Islet of Langerhans (tissue), 1 donor: ENCODE data around the gene MAN1B1.
A peak's percentile ranks its signal among the peaks of the same experiment; 100 is the strongest.

Experiments
- FAIRE-seq: peaks from one replicate; lab custom pipeline; 2011; peaks lifted over from hg19 to GRCh38; lab: Jason Lieb, UNC

Gene MAN1B1

DNA sequence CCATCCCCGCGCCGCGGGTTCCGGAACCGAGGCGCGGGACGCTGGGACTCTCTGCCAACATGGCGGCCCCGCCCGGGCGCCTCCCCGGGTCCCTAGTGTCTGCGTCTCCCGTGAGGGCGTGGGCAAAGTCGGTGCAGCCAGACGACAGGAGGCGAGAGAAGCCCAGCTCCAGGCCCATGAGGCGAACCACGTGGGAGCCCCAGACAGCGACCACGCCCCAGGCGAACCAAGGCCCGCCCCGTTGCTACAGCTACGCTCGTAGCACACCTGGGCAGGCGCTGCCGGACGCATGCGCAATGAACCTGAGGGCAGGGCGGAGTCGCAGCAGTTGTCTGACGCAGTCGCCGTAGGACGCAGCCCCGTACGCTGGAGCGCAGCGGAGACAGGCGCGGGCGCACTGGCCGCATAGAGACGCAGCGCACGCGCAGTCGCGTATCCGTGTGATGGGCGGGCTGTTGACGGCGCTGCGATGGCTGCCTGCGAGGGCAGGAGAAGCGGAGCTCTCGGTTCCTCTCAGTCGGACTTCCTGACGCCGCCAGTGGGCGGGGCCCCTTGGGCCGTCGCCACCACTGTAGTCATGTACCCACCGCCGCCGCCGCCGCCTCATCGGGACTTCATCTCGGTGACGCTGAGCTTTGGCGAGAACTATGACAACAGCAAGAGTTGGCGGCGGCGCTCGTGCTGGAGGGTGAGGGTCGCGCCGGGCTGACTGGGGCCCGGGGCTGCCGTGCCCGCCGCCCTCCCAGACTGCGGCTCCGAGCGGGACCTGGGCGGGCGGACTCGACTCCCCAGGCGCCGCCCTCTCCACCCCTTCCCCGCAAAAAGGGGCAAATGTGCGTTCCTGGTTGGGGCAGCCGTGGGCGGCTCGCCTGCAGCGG lies at the start of gene MAN1B1:
Gene MAN1B1, plus strand, starts transcription at position 455 of the 878 bp plus-strand sequence. Its CDS starts 15 bp downstream, at position 470.
- FAIRE-seq: peak; percentile 30

DNA sequence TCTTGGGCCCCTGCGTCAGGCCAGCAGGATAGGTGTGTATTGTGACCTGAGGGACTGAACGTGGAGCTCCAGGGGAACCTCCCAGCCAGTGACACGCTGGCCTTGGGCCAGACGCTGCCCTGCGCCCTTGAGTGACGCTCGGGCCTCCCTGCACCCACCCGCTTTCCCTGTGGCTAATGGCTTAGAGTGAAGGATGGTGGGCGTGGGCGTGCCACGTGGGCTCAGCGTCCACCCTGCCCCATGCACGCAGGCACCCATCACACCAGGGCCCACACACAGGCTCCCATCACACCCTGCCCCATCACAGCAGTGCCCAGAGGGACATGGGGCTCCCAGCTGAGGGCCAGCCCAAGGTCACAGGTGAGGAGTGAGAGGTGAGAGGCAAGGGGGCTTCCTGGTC lies 49.8 kb upstream of the MAN1B1 start:
- no peak for FAIRE-seq

DNA sequence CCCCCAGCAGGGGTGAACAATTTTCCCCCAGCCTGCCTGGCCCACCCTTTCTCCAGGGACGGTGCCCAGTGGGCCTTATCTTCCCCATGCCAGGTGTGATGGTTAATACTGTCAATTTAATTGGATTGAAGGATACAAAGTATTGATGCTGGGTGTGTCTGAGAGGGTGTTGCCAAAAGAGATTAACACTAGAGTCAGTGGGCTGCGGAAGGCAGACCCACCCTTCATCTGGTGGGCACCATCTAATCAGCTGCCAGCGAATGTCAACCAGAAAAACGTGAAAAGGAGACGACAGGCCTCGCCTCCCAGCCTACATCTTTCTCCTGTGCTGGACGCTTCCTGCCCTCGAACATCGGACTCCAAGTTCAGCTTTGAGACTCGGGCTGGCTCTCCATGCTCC lies 49.3 kb upstream of the MAN1B1 start:
- no peak for FAIRE-seq

DNA sequence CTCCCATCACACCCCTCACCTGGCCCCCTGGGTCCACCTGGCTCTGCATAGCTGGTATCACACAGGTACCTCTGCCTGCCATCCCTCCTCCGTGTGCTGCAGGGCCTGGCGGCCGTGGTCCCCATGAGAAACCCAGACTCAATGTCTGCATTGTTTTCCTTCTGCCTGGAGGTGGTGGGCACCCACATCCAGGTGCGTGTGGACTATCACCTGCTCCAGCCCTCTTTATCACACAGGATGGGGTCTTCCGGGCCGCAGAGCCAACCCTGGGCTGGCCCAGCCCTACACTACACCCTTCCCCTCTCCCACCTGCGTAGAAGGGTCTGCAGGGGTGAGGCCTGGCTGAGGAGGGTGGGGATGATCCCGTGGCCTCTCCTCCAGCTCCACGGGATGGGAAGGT lies 47.9 kb upstream of the MAN1B1 start:
- FAIRE-seq: no peak

DNA sequence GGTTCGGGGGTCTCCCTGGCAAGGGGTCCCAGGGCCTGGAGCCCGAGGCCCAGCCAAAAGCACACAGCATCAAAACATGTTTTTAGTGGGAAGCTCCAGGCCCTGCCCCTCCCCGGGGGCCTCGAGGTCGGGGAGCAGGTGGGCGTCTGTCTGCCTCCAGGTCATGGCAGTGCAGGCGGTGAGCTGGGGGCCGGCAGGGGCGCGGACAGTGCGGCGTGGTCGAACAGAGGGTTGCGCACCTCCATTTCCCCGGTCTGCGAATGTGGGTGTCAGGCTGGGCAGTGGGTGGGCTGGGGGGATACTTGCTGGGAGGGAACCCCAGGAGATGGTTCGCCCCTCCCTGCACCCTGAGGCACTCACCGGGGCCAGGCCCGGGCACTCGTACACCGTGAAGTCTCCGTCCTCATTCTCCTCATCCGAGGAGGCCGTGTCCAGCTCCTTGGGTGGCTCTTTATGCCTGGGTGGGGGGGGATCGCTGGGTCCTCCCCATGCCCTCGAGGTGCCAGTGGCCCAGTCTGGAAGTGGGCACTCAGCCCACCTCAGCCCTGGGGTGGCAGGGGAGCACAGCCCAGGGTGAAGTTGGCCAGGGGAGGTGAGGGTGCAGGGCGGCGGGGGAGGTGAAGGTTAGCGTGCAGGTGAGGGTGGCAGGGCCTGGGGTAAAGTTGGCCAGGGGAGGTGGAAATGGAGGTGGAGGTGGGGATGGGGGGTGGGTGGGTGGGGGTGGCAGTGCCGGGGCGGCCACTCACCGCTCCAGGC lies 47.0 kb upstream of the MAN1B1 start:
- no peak for FAIRE-seq

DNA sequence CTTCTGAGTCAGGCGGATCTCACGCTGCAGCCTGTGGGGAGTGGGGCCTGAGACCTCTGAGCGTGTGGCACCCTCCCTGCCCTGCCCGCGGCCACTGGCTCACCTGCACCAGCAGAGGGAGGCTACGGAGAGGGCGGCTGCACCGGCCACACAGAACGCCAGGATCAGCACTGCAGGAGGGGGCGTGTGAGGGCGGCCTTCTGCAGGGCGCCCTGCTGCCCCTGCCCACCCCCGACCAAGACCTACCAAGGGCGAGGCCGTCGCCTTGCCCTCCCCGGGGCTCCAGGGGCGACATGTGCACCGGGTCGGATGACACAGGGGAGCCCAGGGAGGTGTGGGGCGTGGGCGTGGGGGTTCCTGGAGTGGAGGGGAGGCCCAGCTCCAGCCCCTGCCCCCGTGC lies 46.2 kb upstream of the MAN1B1 start:
- FAIRE-seq: no peak

- FAIRE-seq: no peak
These were observed 45.7 kb upstream of the MAN1B1 start for GRCh38 chr9:137041124-137041523.

DNA sequence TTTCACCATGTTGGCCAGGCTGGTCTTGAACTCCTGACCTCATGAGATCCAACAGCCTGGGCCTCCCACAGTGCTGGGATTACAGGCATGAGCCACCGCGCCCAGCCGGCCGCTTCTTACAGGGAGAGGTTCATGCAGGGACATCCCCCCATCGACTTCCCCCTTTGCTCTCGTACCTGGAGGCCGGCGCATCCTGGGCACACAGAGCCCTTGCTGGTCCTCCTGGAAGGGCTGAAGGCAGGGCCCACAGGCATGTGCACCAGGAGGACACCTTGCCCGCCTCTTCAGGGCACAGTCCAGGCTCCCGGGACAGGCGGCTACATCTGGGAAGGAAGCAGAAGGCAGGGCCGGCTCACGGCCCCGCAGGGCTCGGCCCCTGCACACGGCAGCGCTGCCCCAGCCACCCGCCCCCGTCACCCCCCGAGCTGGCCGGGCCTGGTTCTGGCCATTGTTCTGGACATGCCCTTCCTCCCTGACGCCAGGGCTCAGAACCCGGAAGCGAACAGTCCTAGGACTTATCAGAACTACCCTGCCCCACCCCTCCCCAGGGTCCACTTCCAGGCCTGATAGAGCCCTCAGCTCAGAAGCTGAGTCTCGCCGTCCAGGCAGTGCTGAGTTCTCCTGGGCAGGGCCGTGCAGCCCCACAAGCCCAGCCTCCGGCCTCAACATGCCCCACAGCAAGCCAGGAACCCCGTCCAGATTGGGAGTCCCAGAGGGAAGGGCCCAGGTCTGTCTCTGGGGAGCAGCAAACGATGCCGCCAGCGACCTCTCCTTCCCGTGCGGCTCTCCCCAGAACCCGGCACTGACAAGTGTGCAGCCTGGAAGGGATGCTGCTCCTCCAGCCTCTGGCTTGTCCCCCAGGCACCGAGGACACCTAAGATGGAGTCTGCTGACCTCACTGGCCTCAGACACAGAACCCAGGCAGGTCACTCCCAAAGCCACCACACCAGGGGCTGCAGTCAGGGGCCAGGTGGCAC lies 43.7 kb upstream of the MAN1B1 start:
- FAIRE-seq: no peak

DNA sequence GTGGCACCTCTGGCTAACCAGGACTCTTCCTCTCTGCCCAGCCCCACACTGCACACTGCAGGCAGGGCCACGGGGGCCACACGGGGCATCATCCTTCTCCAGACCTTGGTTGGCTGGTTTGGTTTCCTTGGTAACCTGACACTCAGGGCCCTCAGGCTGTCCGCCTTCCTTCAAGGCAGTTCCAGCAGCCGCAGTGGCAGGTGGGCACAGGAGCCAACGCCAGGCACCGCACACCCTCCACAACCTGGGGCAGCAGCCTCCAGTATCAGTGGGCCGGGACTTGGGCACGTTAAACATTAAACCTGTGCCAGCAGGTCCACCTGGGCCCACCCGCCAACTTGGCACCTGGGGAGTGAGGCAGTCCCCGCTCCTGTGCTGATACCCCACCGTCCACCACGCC lies 42.7 kb upstream of the MAN1B1 start:
- FAIRE-seq: no peak

DNA sequence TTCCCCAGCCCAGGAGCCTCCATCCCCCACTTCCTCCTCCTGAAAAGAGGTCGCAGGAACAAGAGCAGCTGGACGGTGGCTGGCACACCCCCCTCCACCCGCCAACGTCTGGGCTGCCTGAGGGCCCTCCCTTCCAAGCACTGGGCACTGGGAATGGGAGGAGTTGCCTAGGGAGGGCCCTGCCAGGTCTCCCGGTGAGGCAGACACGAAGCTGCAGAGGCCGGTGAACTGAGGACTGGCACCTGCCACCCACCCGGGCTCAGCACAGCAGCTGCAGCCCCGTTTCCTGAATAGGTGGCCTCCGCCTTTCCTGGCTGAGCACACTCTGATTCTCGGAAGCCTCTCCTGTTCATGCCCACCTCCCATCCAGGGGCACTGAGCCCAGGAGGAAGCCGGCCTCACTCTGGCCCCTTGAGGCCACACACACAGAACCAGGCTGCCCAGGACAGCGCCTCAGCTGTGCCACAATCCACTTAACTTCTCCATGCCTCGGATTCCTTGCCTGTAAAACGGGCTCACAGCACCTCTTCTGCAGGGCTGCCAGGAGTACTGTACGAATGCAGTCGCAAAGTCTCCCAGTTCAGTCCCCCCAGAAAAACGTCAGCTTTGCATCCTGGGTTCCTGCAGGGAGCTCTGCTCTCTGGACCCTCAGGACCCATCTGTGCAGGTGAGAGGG lies 42.1 kb upstream of the MAN1B1 start:
- FAIRE-seq: no peak

- no peak for FAIRE-seq
These were observed 41.3 kb upstream of the MAN1B1 start for GRCh38 chr9:137045294-137046087.

GRCh38 chr9:137046088-137046787 lies 40.5 kb upstream of the MAN1B1 start, which contains the start of gene NPDC1:
TSS of gene NPDC1 (minus strand) at chr9:137046177. CDS start at chr9:137045989, 188 bp downstream.
- FAIRE-seq: no peak

- FAIRE-seq: no peak
These were observed 37.9 kb upstream of the MAN1B1 start for GRCh38 chr9:137048655-137049543.

- no peak for FAIRE-seq
These were observed 37.0 kb upstream of the MAN1B1 start for GRCh38 chr9:137049544-137050449.

DNA sequence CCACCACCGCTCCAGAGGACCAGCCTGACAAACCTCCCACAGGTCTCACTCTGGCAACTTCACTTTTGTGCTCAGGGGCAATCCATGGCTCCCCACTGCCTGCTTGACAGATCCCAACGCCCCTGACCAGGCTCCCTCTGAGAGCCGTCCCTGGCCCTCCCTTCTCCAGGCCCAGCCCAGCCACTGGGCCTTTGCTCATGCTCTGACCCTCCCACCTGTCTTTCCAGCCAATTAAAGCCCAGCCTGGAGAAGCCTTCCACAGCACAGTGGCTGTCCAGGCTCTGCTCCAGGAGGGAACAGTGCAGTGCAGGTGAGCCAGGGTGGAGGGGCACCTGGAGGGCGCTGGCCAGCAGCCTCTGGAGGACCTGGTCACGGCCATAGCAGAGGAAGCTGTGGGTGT lies 36.2 kb upstream of the MAN1B1 start:
- FAIRE-seq: no peak

DNA sequence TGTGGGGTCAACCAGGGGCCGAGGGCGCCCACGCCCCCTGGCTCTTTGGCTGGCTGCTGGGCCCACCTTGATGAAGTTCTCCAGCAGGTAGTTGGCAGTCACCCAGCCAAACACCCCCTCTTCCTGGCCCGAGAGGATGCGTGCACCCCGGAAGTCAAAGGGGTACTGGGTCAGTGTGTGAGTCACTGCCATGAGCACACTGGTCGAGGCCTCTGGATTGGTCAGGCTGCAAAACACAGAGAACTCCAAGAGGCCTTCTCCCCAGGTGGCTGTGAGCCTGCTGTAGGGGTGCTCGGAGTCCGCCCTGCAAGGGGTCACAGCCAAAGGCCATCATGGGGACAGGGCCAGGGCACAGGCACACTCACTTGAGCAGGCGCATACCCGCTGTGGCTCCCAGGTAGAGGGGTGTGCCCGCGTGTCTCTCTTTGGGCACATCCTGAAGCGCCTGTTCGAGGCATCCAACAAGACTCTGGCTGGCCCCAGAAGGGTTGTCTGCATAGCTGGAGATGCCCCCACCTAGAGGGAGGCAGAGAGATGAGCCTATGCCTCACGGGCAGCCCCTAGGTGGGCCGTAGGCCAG lies 35.5 kb upstream of the MAN1B1 start:
- FAIRE-seq: no peak

- no peak for FAIRE-seq
These were observed 34.5 kb upstream of the MAN1B1 start for GRCh38 chr9:137052293-137052692.
